ENCODE data around the gene SLC1A2.

The SLC1A2 gene

DNA sequence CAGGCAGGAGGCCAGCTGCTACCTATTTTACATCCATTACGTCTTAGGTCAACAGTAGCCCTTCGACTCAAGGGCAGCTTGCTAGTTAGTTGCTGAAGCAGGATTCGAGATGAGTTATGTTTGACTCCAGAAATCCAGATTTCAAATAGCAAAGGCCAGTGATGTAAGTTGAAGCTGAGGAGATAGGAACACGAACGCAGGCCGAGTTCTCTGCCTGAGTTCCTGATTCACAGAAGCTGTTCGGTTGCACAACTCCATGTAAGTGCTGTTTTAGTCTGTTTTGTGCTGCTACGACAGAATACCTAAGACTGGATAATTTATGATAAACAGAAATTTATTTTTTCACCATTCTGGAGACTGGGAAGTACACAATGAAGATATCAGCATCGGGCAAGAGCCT, 111.2 kb downstream of the SLC1A2 start:
- Histone ChIP-seq H3K9me3 (ENCODE audit: insufficient read depth, low read depth, low read length) (no peaks in the 10 kb centered on the region), H3K4me3 (ENCODE audit: low read length, poor library complexity, severe bottlenecking) (no peak overlapping the region), H3K79me2 (ENCODE audit: insufficient read depth, low read length) (no peaks in the 10 kb centered on the region), H3F3A (ENCODE audit: low read depth) (no peaks in the 10 kb centered on the region), H3K4me2 (ENCODE audit: low read depth, low read length, poor library complexity, severe bottlenecking) (no peak overlapping the region), H4K20me1 (ENCODE audit: insufficient read depth, low read length, poor library complexity, severe bottlenecking) (no peaks in the 10 kb centered on the region), H3K9ac (ENCODE audit: low read depth, low read length, poor library complexity, severe bottlenecking) (no peak overlapping the region), H3K4me1 (ENCODE audit: insufficient read depth, low read length, poor library complexity, severe bottlenecking) (peaks cover 5% of the 10 kb centered on the region), H3K27me3 (ENCODE audit: insufficient read depth, low read length, poor library complexity, severe bottlenecking) (no peaks in the 10 kb centered on the region), H3K9me2 (replicated peaks; ENCODE audit: low read depth, low read length) (no peaks in the 10 kb centered on the region), H2AFZ (ENCODE audit: low read length) (no peak overlapping the region), H3K36me3 (ENCODE audit: insufficient read depth, low read length) (no peaks in the 10 kb centered on the region)
- no peak for TF ChIP-seq EZH2phosphoT487 (IDR thresholded peaks at IDR 0.05; ENCODE audit: borderline replicate concordance)
- TF ChIP-seq, protein P1, sequence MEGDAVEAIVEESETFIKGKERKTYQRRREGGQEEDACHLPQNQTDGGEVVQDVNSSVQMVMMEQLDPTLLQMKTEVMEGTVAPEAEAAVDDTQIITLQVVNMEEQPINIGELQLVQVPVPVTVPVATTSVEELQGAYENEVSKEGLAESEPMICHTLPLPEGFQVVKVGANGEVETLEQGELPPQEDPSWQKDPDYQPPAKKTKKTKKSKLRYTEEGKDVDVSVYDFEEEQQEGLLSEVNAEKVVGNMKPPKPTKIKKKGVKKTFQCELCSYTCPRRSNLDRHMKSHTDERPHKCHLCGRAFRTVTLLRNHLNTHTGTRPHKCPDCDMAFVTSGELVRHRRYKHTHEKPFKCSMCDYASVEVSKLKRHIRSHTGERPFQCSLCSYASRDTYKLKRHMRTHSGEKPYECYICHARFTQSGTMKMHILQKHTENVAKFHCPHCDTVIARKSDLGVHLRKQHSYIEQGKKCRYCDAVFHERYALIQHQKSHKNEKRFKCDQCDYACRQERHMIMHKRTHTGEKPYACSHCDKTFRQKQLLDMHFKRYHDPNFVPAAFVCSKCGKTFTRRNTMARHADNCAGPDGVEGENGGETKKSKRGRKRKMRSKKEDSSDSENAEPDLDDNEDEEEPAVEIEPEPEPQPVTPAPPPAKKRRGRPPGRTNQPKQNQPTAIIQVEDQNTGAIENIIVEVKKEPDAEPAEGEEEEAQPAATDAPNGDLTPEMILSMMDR (conservative IDR thresholded peaks at IDR 0.05; ENCODE audit: low read length), result no peak

DNA sequence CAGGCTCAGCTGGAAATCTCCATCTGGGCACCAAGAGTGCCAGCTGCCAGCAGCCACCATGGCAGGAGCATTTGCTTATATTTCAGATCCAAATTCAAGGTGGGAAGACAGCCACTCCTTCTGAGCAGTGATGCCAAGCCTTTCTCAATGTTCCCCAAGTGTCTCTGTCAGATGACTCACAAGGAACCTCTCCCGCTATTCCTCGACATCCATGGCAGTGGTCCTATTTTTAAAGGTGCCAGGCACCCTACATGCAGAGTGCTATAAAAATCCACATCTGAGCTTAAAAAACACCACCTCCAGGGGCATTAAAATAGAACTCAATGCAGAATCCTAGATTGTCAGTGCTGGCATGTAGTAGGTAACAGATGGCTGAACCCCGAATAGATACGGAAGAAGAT, 112.1 kb downstream of the SLC1A2 start:
- Histone ChIP-seq H3K9ac (ENCODE audit: low read depth, low read length, poor library complexity, severe bottlenecking) (no peak overlapping the region), H3K27me3 (ENCODE audit: insufficient read depth, low read length, poor library complexity, severe bottlenecking) (no peaks in the 10 kb centered on the region), H3K36me3 (ENCODE audit: insufficient read depth, low read length) (no peaks in the 10 kb centered on the region), H4K20me1 (ENCODE audit: insufficient read depth, low read length, poor library complexity, severe bottlenecking) (no peaks in the 10 kb centered on the region), H3K79me2 (ENCODE audit: insufficient read depth, low read length) (no peaks in the 10 kb centered on the region), H2AFZ (ENCODE audit: low read length) (no peak overlapping the region), H3K4me1 (ENCODE audit: insufficient read depth, low read length, poor library complexity, severe bottlenecking) (peaks cover 5% of the 10 kb centered on the region), H3K4me2 (ENCODE audit: low read depth, low read length, poor library complexity, severe bottlenecking) (no peak overlapping the region), H3K4me3 (ENCODE audit: low read length, poor library complexity, severe bottlenecking) (no peak overlapping the region), H3F3A (ENCODE audit: low read depth) (no peaks in the 10 kb centered on the region), H3K9me3 (ENCODE audit: insufficient read depth, low read depth, low read length) (no peaks in the 10 kb centered on the region), H3K9me2 (replicated peaks; ENCODE audit: low read depth, low read length) (no peaks in the 10 kb centered on the region)
- TF ChIP-seq, protein P1 (conservative IDR thresholded peaks at IDR 0.05; ENCODE audit: low read length), result no peak
- no peak for TF ChIP-seq EZH2phosphoT487 (IDR thresholded peaks at IDR 0.05; ENCODE audit: borderline replicate concordance)

DNA sequence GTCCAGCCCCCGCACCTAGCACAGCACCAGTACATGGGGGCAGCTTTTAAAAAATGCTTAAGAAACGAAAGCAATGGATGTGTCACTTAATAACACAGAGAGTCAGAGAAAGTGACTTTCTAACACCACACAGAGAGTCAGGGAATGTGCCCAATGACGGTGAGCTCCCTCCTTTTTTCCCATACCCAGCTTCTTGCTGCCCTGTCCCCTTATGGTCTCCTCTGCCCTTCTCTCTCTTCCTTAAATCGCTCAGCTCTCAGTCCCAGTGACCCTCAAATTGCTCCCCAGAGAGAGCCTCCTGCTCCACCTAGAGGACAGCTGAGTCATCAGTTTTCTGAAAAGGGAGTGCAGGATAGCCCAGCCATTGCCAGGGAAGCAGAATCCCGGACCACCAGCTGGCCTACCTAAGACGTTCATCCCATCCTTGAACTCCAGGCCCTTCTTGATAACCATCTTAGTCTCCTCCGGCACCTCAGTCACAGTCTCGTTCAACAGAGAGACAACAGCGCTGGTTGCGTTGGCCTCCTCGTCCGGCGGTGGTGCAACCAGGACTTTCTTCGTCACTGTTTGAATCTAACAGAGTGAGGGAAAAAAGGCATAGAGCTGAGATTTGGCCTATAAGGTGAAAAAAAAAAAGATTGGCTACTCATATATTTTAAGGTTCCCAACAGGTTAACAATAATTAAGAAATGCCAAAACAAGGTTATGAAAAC, 113.5 kb downstream of the SLC1A2 start:
- Histone ChIP-seq H2AFZ (ENCODE audit: low read length) (peak overlapping the region; percentile 11; the same call in 1 of the 2 replicates), H3K4me2 (ENCODE audit: low read depth, low read length, poor library complexity, severe bottlenecking) (peak overlapping the region; percentile 56), H3K4me1 (ENCODE audit: insufficient read depth, low read length, poor library complexity, severe bottlenecking) (peaks cover 5% of the 10 kb centered on the region)

More for the DNA sequence above, 113.5 kb downstream of the SLC1A2 start:
- Histone ChIP-seq H3K4me3 (ENCODE audit: low read length, poor library complexity, severe bottlenecking) (peak overlapping the region; percentile 13), H4K20me1 (ENCODE audit: insufficient read depth, low read length, poor library complexity, severe bottlenecking) (no peaks in the 10 kb centered on the region), H3K36me3 (ENCODE audit: insufficient read depth, low read length) (no peaks in the 10 kb centered on the region), H3K27me3 (ENCODE audit: insufficient read depth, low read length, poor library complexity, severe bottlenecking) (no peaks in the 10 kb centered on the region), H3K79me2 (ENCODE audit: insufficient read depth, low read length) (no peaks in the 10 kb centered on the region), H3K9ac (ENCODE audit: low read depth, low read length, poor library complexity, severe bottlenecking) (no peak overlapping the region), H3F3A (ENCODE audit: low read depth) (no peaks in the 10 kb centered on the region), H3K9me2 (replicated peaks; ENCODE audit: low read depth, low read length) (no peaks in the 10 kb centered on the region), H3K9me3 (ENCODE audit: insufficient read depth, low read depth, low read length) (no peaks in the 10 kb centered on the region)
- no peak for TF ChIP-seq EZH2phosphoT487 (IDR thresholded peaks at IDR 0.05; ENCODE audit: borderline replicate concordance)
- TF ChIP-seq, protein P1 (conservative IDR thresholded peaks at IDR 0.05; ENCODE audit: low read length), result peak; percentile 73

Measured in Loucy (cell line).